Fibroblast of skin of right quadriceps (primary cell): ENCODE results near the gene AFAP1L2.
"Not testable (repeated sequence)": the region's sequence is repeated elsewhere in the genome, so short reads cannot be mapped to it uniquely, and the experiment has no call there.

ENCODE experiments used
- DNase-seq: peaks from one replicate; pipeline ENCODE4 v3.0.0-alpha.2; 2013

The AFAP1L2 gene

GRCh38 chr10:114359041-114359952 lies 45.0 kb downstream of the AFAP1L2 start:
- no peak for DNase-seq

DNA sequence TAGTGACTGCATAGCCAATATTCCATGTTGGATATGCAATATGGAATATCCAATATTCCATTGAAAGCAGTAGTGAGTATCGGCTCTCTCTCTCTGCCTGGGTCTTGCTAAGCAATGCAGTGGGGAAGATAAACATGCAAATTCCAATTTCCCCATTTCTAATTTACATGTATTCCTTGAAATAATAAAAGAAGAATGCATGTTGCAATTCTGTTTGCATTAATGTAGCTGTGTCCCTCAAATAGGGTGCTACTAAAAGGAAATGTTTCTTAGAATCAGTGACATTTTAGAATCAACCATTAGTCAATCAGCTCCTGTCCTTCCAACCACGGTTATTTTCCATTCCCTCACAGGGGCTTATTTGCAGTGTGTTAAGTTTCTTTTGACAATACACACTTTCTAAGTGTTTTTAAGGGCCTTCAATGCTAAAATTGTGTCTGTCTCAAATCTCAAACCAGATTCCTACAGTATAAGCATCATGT lies 46.7 kb downstream of the AFAP1L2 start:
- no peak for DNase-seq

GRCh38 chr10:114356751-114357514 lies 47.4 kb downstream of the AFAP1L2 start:
- DNase-seq: no peak

DNA sequence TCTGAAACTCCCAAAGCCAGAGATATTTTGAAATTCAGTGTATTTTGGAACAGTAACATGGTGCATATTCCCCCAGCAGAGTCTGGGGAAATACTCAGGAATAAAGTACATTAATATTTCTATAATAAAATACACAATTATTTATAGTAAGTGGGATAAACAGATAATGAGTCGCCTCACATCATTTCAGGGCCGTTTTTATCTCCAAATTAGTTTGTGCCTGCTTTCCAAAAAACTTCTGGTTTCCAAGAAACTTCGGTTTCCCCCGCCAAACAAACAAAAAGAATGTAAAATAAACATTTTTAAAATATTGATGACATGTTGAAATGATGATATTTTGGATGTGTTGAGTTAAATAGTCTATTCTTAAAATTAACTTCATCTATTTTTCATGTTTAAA lies 48.2 kb downstream of the AFAP1L2 start:
- no peak for DNase-seq

DNA sequence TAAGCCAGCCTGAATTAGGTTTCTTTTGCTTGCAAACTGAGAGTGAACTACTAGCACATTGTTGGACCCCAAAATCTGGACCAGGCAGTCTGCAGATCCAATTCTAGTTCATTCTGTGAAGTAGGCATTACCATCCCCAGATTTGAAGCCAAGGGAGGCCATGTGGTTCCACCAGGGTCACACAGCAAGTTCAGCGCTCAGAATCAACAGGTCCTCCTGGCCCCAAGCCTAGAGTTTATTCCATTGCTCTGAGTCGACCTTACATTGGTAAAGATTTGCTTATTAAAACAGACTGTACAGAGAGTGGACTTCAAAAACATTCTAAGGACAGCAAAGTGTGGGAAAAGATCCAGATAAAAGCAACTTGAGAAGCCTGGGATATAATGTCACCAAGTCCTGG lies 50.9 kb downstream of the AFAP1L2 start:
- DNase-seq: no peak

DNA sequence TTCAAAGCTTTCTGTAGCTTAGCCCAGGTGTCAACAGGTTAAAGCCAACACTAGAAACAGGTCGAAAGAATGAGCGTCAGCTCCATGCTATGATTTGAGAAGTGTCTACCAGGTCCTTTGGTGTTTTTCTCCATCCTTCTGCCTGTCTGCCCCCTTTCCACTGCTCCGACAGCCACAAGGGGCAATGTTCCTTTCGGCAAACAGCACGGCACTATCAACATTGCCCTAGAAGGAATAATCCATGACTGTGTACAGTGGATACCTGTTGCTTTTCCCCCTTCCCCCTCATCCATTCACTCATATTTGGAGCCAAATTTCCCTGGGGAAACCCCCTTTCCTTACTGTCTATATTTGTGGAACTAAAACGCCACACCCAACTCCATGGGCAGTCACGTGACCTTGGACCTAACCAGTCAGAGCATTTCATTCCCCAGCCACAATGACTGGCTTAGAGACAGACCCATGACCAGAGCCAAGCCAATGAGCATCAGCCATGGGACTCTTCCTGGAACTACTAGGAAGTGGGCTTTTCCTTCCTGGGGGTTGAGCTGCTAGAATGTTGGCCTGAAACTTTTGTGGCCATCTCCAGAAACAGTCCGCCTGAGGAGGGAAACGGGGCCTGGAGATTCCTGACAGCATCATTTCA lies 51.5 kb downstream of the AFAP1L2 start:
- no peak for DNase-seq

DNA sequence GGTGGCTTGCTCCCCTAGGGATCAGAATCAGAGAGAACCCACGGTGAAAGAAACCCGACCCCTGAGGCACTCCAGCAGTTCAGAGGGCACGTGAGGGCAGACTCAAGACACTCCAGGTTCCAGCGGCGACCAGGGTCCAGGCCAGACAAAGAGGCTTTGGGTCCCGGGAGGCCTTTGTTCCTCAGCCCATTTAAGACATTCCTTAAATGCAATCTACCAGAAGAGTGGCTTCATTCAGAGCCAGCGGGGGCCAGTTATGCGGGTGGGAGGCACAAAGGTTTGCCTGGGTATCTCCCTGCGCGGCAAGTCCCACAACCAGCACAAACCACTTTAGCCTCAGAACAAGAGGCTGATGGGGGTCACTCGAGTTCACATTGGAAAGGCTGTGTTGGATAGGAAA lies 53.6 kb downstream of the AFAP1L2 start:
- DNase-seq: no peak

GRCh38 chr10:114349522-114350215 lies 54.6 kb downstream of the AFAP1L2 start:
- DNase-seq: no peak

DNA sequence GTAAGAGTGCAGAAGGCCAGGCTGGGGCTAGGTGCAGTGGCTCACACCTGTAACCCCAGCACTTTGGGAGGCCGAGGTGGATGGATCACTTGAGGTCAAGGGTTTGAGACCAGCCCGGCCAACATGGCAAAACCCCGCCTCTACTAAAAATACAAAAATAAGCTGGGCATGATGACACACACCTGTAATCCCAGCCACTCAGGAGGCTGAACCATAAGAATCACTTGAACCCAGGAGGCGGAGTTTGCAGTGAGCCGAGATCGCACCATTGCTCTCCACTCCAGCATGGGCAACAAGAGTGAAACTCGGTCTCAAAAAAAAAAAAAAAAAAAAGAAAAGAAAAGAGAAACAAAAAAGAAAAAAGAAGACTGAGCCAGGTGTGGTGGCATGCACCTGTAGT lies 55.2 kb downstream of the AFAP1L2 start:
- DNase-seq: not testable (repeated sequence)

- DNase-seq: no peak
These were observed 56.5 kb downstream of the AFAP1L2 start for GRCh38 chr10:114347791-114348190.

GRCh38 chr10:114347241-114347640 lies 57.1 kb downstream of the AFAP1L2 start:
- DNase-seq: no peak

DNA sequence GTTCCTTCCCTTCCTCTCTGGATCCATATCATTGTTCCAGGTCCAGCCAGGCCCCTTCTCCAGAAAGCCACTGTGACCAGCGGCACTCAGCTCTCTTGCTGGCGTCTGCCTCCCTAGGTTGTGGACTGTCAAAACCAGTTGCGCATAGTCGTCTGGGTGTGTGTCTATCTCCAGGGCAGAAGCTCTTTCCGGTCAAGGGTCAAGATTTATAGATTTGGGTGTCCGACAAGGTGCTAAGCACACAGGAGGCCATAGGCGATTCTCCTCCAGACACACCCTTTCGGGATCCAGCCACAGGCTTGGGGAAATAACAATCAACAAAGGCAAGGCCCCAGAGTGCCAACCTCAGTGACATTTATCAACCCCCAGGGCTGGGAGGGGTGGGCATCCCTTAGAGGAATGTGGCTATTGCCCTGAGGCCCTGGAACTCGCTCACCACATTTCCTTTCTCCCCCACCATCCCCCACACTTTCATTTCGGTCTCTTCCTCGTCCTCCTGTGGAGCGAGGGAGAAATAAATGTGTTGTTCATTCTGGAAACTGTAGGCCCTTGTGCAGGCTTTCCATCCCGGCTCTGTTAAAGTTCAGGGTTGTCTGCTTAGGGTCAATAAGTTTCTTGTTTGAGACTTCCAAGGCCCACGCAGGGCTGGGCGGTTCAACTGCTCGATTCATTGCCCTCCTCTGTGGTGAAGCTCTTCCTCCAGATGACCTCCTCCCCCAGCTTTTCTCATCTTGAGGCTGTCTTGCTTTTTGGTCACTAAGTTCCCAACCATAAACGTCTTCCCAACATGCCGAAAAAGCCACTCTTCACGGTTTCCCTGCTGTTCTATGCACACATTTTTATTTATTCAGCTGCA lies 57.9 kb downstream of the AFAP1L2 start:
- no peak for DNase-seq

GRCh38 chr10:114345701-114346100 lies 58.6 kb downstream of the AFAP1L2 start:
- DNase-seq: no peak

- no peak for DNase-seq
These were observed 60.4 kb downstream of the AFAP1L2 start for GRCh38 chr10:114343623-114344505.

GRCh38 chr10:114342976-114343375 lies 61.3 kb downstream of the AFAP1L2 start:
- DNase-seq: no peak

GRCh38 chr10:114340816-114341215 lies 63.5 kb downstream of the AFAP1L2 start:
- no peak for DNase-seq

DNA sequence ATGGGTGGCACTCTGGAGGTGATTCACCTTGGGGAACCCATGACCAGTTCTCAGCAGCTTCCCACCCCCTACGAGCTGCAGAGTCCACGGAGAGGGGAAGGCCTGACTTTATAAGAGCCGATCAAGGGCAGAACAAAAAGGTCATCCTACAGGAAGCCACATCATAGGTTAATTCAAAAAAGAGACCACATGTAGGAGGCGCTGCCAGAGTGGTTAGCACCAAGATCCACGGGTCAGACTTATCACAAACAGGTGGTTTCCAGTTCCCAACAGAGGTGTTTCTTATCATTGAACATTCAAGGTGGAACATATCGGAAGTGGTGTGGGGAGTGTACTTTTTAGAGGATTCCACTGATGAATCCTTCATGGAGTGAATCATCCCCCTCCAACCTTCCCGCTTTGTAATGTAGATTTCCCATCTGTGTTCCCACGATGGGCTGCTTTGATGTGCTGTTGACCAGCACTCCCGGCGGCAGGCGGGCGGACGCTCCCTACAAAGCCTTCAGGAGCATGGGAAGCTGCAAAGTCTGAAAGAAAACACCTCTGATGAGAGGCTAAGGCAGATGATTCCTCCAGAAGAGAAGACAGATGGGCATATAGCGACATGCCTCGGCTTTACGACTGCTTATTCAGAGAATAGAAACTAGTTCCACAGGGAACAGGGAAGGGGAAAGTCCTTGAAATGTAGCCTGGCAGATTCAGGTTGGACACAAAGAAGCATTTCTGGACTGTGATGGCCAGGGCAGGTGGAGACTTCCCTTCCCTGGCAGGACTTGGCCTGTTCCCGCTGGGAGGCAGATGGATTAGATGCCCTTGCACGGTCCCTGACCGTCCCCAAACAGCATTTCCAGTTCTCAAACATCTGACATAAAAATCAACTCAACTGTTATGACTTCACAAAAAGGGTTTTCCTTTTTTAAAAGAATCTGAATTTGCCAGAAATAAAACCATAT lies 66.5 kb downstream of the AFAP1L2 start:
- no peak for DNase-seq

GRCh38 chr10:114336823-114337509 lies 67.3 kb downstream of the AFAP1L2 start:
- no peak for DNase-seq

DNA sequence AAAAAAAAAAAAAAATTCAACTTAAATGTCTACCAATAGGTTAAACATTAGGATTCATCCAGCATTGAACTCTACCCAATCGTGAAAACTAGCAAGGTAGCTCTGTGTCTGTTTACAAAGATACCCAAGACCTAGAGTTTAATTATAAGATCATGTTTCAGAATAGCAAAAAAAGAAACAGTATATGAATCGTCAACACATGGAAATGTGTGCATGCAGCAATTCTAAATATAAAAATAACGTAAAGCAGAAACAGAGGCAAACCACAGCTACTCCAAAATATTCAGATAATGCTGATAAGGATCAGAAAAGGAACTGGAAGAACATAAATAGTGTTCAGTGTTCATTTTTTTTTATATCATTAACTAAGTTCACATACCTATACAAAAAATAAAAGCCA lies 68.7 kb downstream of the AFAP1L2 start:
- DNase-seq: no peak
